GM19351 (cell line): ENCODE data around the gene GBF1.
"Not testable (repeated sequence)": the region's sequence is repeated elsewhere in the genome, so short reads cannot be mapped to it uniquely, and the experiment has no call there.

Experiments
- ATAC-seq: cut with Tn5 transposase; IDR thresholded peaks from one replicate; pipeline ENCODE4 v1.9.1; 2021; ENCODE audit warnings: mild to moderate bottlenecking, moderate library complexity; ENCODE audit not compliant: unreplicated experiment

GBF1 gene

DNA sequence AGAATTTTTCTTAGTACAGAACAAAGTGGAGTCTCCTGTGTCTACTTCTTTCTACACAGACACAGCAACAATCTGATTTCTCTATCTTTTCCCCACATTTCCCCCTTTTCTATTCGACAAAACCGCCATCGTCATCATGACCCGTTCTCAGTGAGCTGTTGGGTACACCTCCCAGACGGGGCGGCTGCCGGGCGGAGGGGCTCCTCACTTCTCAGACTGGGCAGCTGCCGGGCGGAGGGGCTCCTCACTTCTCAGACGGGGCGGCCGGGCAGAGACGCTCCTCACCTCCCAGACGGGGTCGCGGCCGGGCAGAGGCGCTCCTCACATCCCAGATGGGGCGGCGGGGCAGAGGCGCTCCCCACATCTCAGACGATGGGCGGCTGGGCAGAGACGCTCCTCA, 56.0 kb downstream of the GBF1 start:
- ATAC-seq: not testable (repeated sequence)

DNA sequence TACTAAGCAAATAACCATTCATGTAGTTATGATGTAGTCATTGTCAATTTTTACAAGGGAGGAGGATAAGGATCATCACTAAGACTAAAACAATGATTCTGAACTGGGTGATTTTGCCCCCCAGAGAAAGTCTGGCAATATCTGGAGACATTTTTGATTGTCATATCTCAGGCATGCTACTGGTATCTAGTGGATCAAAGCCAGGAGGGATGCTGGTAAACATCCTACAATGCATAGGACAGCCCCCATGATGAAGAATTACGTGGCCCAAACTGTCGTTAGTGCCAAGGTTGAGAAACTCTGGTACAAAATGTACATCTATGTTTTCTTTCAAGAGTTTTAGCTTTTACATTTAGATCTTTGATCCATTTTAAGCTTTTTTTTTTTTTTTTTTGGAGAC, 57.3 kb downstream of the GBF1 start:
- no peak for ATAC-seq

GRCh38 chr10:102306006-102306405, 60.7 kb downstream of the GBF1 start:
- ATAC-seq: no peak

GRCh38 chr10:102306710-102307109, 61.4 kb downstream of the GBF1 start:
- ATAC-seq: no peak

- not testable (repeated sequence) for ATAC-seq
Observed at GRCh38 chr10:102308318-102308717, 63.0 kb downstream of the GBF1 start.

DNA sequence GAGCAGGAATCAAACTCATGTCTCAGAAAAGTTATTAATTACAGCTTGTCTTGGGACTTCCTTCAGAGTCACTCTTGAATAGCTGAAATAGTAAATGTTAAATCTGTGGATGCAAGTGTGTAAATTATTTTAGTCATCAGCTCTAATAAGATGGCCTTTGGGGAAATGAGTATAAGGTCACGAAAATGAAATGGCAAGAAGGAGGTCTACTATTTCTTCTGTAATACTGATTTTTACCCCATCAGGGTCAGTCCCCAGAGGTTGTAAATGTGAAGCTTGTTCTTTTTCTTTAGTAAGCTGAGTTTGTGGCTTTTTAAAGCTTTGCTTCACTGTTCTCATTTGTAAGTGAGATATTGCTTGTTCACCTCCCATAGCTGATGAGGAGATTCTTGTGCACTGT, 63.9 kb downstream of the GBF1 start:
- no peak for ATAC-seq

- no peak for ATAC-seq
Observed at GRCh38 chr10:102309916-102310315, 64.6 kb downstream of the GBF1 start.

- no peak for ATAC-seq
Observed at GRCh38 chr10:102310361-102311024, 65.2 kb downstream of the GBF1 start.

DNA sequence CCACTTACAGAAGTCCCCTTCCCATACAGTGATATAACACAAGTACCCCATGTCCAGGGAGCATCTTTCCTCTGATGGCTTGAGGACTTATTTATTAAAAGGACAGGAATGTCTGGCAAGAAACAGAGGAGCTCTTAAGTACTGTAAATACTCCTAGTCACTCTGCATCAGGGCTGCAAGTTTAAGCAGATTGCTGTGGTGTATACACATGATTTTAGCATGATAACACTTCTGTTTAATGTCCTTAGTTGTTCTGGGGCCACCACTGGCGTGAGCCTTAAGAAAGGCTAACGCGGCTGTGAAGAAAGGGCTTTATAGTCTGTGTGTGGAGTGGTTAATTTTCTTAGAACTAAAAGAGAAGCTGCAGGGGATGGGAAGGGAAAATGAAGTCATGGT, 65.7 kb downstream of the GBF1 start:
- no peak for ATAC-seq

- no peak for ATAC-seq
Observed at GRCh38 chr10:102312683-102313082, 67.4 kb downstream of the GBF1 start.

- ATAC-seq: no peak
Observed at GRCh38 chr10:102313221-102313896, 68.0 kb downstream of the GBF1 start.

GRCh38 chr10:102314801-102315200, 69.5 kb downstream of the GBF1 start:
- no peak for ATAC-seq

DNA sequence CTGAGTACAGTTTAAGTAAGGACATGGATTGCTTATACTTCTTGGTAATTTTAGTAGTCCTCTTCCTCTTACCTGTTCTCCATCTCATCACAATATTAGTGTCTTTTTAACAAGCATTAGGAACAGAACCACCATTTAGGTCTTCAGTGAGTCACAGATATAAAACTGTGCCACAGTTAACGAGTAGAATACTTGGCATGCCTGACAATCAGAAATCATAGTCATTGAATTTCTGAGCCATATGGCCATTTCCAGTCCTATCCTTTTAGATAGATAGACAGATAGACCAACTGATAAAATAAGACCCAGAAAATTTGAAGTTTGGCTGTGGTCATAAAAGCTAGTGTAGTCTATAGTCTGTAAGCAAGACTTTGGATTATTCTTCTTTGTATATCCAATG, 71.1 kb downstream of the GBF1 start:
- ATAC-seq: no peak

DNA sequence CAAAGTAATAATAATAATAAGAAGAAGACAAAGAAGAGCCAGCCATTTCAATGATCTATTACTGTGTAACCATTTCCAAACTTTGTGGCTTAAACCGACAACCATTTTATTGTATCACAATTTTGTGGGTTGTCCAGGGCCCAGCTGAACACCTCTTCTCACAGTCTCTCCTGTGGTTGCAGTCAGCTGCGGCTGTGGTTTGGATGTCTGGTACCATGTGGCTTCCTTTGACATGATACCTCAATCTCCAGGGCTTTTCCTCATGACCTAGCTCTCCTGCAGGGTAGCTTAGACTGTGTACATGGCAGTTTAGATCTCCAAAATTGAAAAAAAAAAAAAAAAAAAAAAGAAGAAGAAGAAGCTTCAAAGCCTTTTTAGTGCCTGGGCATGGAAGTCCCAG, 77.6 kb downstream of the GBF1 start:
- no peak for ATAC-seq

DNA sequence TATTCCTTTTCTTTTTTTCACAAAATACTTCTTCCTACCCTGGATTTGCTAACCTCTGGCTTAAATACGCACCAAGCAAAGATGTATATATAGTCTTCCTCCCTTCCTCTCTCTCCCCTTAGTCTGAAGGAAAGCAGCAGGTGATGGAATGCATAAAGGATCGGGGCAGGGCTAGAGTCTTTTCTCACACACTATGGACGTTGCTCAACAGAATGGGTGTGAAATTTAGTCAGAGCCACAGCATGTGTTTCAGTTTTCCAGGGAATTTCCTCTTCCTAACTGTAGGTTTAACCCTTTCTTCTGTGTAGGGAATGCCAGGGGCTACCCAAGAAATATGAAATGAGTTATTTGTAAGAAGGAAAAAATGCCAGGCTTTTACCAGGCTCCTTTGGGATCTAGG, 78.7 kb downstream of the GBF1 start:
- no peak for ATAC-seq

DNA sequence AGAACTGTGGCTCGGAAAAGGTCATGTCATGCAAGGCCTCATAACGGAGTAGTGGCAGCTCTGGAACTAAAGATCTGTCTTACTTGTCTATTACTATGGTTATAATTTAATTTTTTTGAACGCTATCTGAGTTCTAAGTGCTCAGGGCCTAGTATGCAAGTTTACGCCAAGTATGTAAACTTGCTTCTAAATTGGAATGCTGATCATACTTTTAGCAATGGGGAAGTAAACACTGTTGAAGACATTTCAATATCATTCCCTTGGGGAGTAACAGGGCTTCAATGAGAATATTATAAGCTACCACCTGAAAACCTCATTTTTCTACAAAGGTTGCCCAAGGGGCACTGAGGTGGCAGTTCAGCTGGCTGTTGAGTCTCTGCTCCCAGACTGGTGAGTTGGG, 80.7 kb downstream of the GBF1 start:
- no peak for ATAC-seq

- ATAC-seq: no peak
Observed at GRCh38 chr10:102327002-102327401, 81.7 kb downstream of the GBF1 start.

DNA sequence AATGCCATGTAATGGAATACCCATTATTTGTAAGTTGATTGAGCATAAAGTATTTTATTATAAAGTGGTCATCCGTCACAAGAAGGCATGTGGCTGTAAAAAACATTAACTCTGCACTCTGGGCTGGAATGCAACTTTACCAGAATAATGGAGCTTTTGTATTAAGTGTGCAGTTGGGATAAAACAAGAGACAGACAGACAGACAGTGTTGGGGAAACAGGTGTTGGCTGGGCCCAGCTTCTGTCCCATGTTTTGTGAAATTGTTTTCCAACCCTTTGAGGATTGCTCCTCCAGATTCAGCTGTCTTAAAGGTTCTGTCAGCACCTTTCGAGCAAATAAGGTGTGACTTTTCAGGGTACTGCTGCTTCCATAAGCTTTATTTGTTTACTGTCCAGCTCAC, 82.3 kb downstream of the GBF1 start:
- no peak for ATAC-seq

DNA sequence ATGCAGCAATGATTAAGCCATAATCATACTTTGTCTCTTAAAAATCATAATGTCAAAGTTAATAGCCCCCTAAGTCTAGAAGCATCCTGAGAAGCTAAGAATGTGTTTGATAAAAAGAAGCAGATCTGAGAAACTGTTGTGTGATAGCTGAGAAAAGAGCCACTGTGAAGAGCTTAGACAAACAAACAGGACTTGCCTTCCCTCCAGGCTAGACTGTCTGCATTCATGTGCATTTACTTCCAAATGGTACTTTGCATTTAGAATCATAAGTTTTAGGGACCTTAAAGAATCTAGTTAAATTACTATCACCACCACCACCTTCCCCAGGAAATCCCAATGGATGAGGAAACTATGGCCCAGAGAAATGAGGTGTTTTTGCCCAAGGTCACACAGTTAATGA, 87.4 kb downstream of the GBF1 start:
- no peak for ATAC-seq

DNA sequence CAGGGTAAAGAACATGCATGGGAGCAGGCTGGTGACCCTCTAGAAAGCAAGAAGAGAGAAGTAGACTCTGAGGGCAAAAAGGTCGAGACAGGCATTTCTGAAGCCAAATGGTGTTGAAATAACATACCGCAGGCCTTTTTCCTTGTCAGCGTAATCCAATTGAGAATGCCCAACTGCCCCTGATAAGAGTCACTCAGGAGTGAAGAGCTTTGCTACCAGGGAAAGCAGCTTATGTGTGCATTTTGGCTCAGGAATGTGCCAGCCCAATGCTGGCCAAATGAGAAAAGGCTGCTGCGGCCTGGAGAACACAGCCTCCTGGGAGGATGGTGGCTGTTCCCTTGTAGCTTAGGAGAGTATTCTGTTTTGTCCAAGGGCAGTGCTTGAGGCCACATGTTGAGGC, 88.8 kb downstream of the GBF1 start:
- ATAC-seq: no peak

- no peak for ATAC-seq
Observed at GRCh38 chr10:102335184-102335583, 89.9 kb downstream of the GBF1 start.

GRCh38 chr10:102341038-102341688, 95.8 kb downstream of the GBF1 start:
- no peak for ATAC-seq
